Uterus (tissue), 4 donors: ENCODE data around the gene NEK10. TPM values are rescaled to one million over a fixed set of nuclear protein-coding genes. Genes with fewer than 3 reads are reported as not detected.

ENCODE experiments used
- DNase-seq, 2 donors: peaks; one replicate each; pipeline ENCODE4 v3.0.0-alpha.2; 2019 to 2020
- H3K27ac ChIP-seq, 2 donors: fragments of 200-600 bp; sonication (generic); 1 replicate in 1 of 2; 2 replicates in 1 of 2; pipeline ENCODE4 v1.5.1; 2016 to 2018
- H3K27me3 ChIP-seq, 2 donors: fragments of 200-600 bp; sonication (generic); one replicate each; pipeline ENCODE4 v1.5.1; 2018 to 2019; ENCODE audit warnings: control low read depth in 1 of 2
- H3K36me3 ChIP-seq, 2 donors: fragments of 200-600 bp; sonication (generic); one replicate each; pipeline ENCODE4 v1.5.1; 2019; ENCODE audit warnings: control low read depth in 1 of 2
- H3K4me1 ChIP-seq, 2 donors: fragments of 200-600 bp; sonication (generic); one replicate each; pipeline ENCODE4 v1.5.1; 2018 to 2019; ENCODE audit warnings: control low read depth in 1 of 2
- H3K4me3 ChIP-seq, 2 donors: fragments of 200-600 bp; sonication (generic); 1 replicate in 1 of 2; 2 replicates in 1 of 2; pipeline ENCODE4 v1.5.1; 2018 to 2019; ENCODE audit warnings: mild to moderate bottlenecking in 1 of 2
- H3K9me3 ChIP-seq, 2 donors: fragments of 200-600 bp; sonication (generic); one replicate each; pipeline ENCODE4 v1.5.1; 2019; ENCODE audit warnings: control low read depth in 1 of 2
- CTCF ChIP-seq, 4 experiments: fragments of 200-600 bp in 2 of 4; fragments of 450-650 bp in 2 of 4; sonication (generic) in 2 of 4; IDR thresholded peaks; one replicate each; pipeline ENCODE4 v1.5.1; 2016 to 2019; ENCODE audit warnings: antibody characterized with exemption in 4 of 4, mild to moderate bottlenecking in 2 of 4, moderate library complexity in 1 of 4
- POLR2A ChIP-seq, 2 donors: fragments of 450-650 bp; IDR thresholded peaks; one replicate each; pipeline ENCODE4 v1.6.1; 2016; ENCODE audit warnings: antibody characterized with exemption in 2 of 2, mild to moderate bottlenecking in 1 of 2, moderate library complexity in 1 of 2
- intact Hi-C: fragments of 100-400 bp; cut with DNase I; formaldehyde crosslinking; loops from one replicate; pipeline ENCODE4 v1.15.1; 2023; ENCODE audit warnings: low total_unique reads
- total RNA-seq, 4 donors: library from RNA; depleted of rRNA in 3 of 4; stranded (reverse); fragments of >200 nt in 3 of 4; gene quantifications; one replicate each; pipeline versions ENCODE4 v1.1.0 to v1.2.4, GENCODE V29; 2014 to 2023
- donor health status: DM: yes; HTN: yes; CAD: no.

Gene NEK10
- total RNA-seq, 4 donors from 2014 or later, result under 0.01 to 8.3 (median 0.83) TPM

DNA sequence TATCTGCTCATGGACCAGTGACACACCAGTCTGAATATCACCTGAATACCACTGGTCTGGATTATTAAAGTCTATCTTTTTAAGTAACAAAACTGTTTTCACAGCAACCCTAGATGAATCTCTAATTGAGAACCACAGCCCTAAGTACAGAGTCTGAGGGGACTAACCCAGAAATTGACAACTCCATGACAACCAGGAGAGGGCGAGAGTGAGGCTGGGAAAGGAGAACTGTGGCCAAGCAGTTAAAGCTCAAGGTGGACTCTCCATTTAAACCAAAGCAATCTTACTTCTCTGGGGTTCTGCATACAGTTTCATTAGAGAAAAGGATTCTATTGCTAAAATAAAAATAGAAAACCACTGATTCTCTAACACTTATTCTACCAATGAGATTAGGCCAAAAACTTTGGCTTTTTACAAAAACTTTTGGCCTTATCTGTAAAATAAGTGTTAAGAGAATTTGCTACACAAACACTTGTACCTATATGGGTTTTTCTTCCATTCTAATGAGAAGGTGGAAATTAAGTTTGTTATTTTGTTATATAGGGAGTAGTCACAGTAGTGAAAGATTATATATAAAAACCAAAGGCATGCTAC is 11.4 kb downstream of the NEK10 start:
- no peak overlapping the region for H3K27ac ChIP-seq
- no peak overlapping the region for H3K4me3 ChIP-seq
- TF ChIP-seq CTCF (IDR thresholded peaks at IDR 0.05) (peak; percentile 17 to 38 (median 24)), POLR2A (IDR thresholded peaks at IDR 0.05) (no peak)
- H3K4me1 ChIP-seq, result no peaks in the 10 kb centered on the region
- H3K36me3 ChIP-seq, result no peaks in the 10 kb centered on the region
- peak in 1 of 2 donors; percentile 25 for DNase-seq
- intact Hi-C loops, result no loop called here
- H3K27me3 ChIP-seq, result no peaks in the 10 kb centered on the region
- H3K9me3 ChIP-seq, result no peaks in the 10 kb centered on the region

DNA sequence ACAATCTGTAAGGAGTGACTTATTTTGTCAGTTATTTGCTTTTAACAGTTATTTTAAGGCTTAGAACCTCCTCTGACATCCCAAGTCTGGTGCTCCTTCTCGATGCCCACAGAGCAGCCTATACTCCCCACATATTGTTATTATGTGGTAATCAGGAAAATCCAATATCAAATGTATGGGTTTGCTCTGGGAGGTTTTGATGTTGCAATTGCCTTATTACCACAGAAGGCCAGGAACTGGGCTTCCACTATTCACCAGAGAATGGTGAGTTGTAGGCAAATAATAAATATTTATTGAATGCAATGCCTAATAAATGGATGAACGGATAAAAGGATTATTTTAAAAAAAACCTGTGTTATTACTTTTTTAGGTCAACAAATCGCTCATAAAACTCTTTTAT is 12.2 kb downstream of the NEK10 start:
- H3K27me3 ChIP-seq, result no peaks in the 10 kb centered on the region
- no peak for DNase-seq
- no peak overlapping the region for H3K27ac ChIP-seq
- TF ChIP-seq POLR2A (IDR thresholded peaks at IDR 0.05) (no peak), CTCF (IDR thresholded peaks at IDR 0.05) (no peak)
- intact Hi-C loops, result no loop called here
- H3K4me3 ChIP-seq, result no peak overlapping the region
- no peaks in the 10 kb centered on the region for H3K9me3 ChIP-seq
- H3K36me3 ChIP-seq, result no peaks in the 10 kb centered on the region
- no peaks in the 10 kb centered on the region for H3K4me1 ChIP-seq

- intact Hi-C loops, result no loop called here
- H3K27ac ChIP-seq, result no peak overlapping the region
- no peak overlapping the region for H3K4me3 ChIP-seq
- no peaks in the 10 kb centered on the region for H3K9me3 ChIP-seq
- no peak for DNase-seq
- no peaks in the 10 kb centered on the region for H3K27me3 ChIP-seq
- no peaks in the 10 kb centered on the region for H3K36me3 ChIP-seq
- TF ChIP-seq POLR2A (IDR thresholded peaks at IDR 0.05), result no peak
- no peak for TF ChIP-seq CTCF (IDR thresholded peaks at IDR 0.05)
- no peaks in the 10 kb centered on the region for H3K4me1 ChIP-seq
Observed at GRCh38 chr3:27354588-27355203, 14.5 kb downstream of the NEK10 start.

GRCh38 chr3:27354161-27354560 is 15.0 kb downstream of the NEK10 start:
- H3K27ac ChIP-seq, result no peak overlapping the region
- no peaks in the 10 kb centered on the region for H3K9me3 ChIP-seq
- H3K4me3 ChIP-seq, result no peak overlapping the region
- H3K36me3 ChIP-seq, result no peaks in the 10 kb centered on the region
- no peaks in the 10 kb centered on the region for H3K4me1 ChIP-seq
- H3K27me3 ChIP-seq, result no peaks in the 10 kb centered on the region
- TF ChIP-seq POLR2A (IDR thresholded peaks at IDR 0.05) (no peak), CTCF (IDR thresholded peaks at IDR 0.05) (no peak)
- DNase-seq, result no peak
- intact Hi-C loops, result no loop called here

- DNase-seq, result no peak
- H3K9me3 ChIP-seq, result no peaks in the 10 kb centered on the region
- no peak for TF ChIP-seq POLR2A (IDR thresholded peaks at IDR 0.05)
- no peak for TF ChIP-seq CTCF (IDR thresholded peaks at IDR 0.05)
- H3K27me3 ChIP-seq, result no peaks in the 10 kb centered on the region
- H3K27ac ChIP-seq, result no peak overlapping the region
- no peaks in the 10 kb centered on the region for H3K4me1 ChIP-seq
- no peaks in the 10 kb centered on the region for H3K36me3 ChIP-seq
- intact Hi-C loops, result no loop called here
- no peak overlapping the region for H3K4me3 ChIP-seq
Observed at GRCh38 chr3:27353221-27353620, 16.0 kb downstream of the NEK10 start.
